ENCODE measurements around the gene GJC1.

GJC1 gene

GRCh38 chr17:44801880-44802279 lies 28.2 kb downstream of the GJC1 start:
- Histone ChIP-seq H4K20me1 (ENCODE audit: insufficient read depth, low read length) (no peaks in the 10 kb centered on the region), H3K9ac (ENCODE audit: low read length) (no peak overlapping the region), H3K4me1 (ENCODE audit: low read length) (peaks cover 6% of the 10 kb centered on the region), H3K9me3 (ENCODE audit: insufficient read depth, low read length) (no peaks in the 10 kb centered on the region), H3K27ac (ENCODE audit: low read length) (no peak overlapping the region), H3K4me2 (ENCODE audit: low read length) (no peak overlapping the region), H3K36me3 (replicated peaks; ENCODE audit: low read depth, low read length) (peaks cover 51% of the 10 kb centered on the region), H3K79me2 (ENCODE audit: low read length) (peaks cover 14% of the 10 kb centered on the region), H3K27me3 (ENCODE audit: low read depth, low read length) (no peaks in the 10 kb centered on the region), H3K4me3 (ENCODE audit: low read length) (no peak overlapping the region), H2AFZ (ENCODE audit: low read depth, low read length) (no peak overlapping the region)
- TF ChIP-seq CTCF (IDR thresholded peaks at IDR 0.05; ENCODE audit: low read depth, low read length), result no peak
- TF ChIP-seq EZH2phosphoT487 (IDR thresholded peaks at IDR 0.05; ENCODE audit: low read depth), result no peak

GRCh38 chr17:44798356-44798755 lies 31.7 kb downstream of the GJC1 start:
- no peaks in the 10 kb centered on the region for H4K20me1 ChIP-seq (ENCODE audit: insufficient read depth, low read length)
- H3K4me2 ChIP-seq (ENCODE audit: low read length), result no peak overlapping the region
- H3K9me3 ChIP-seq (ENCODE audit: insufficient read depth, low read length), result no peaks in the 10 kb centered on the region
- no peak for TF ChIP-seq EZH2phosphoT487 (IDR thresholded peaks at IDR 0.05; ENCODE audit: low read depth)
- no peak overlapping the region for H3K27ac ChIP-seq (ENCODE audit: low read length)
- no peaks in the 10 kb centered on the region for H3K27me3 ChIP-seq (ENCODE audit: low read depth, low read length)
- peaks cover 31% of the 10 kb centered on the region for H3K36me3 ChIP-seq (replicated peaks; ENCODE audit: low read depth, low read length)
- H3K4me1 ChIP-seq (ENCODE audit: low read length), result no peaks in the 10 kb centered on the region
- H3K4me3 ChIP-seq (ENCODE audit: low read length), result no peak overlapping the region
- no peak overlapping the region for H2AFZ ChIP-seq (ENCODE audit: low read depth, low read length)
- H3K79me2 ChIP-seq (ENCODE audit: low read length), result no peaks in the 10 kb centered on the region
- H3K9ac ChIP-seq (ENCODE audit: low read length), result no peak overlapping the region

GRCh38 chr17:44797802-44798201 lies 32.3 kb downstream of the GJC1 start:
- H3K27ac ChIP-seq (ENCODE audit: low read length), result no peak overlapping the region
- no peaks in the 10 kb centered on the region for H3K27me3 ChIP-seq (ENCODE audit: low read depth, low read length)
- H4K20me1 ChIP-seq (ENCODE audit: insufficient read depth, low read length), result no peaks in the 10 kb centered on the region
- H3K36me3 ChIP-seq (replicated peaks; ENCODE audit: low read depth, low read length), result peaks cover 28% of the 10 kb centered on the region
- no peaks in the 10 kb centered on the region for H3K9me3 ChIP-seq (ENCODE audit: insufficient read depth, low read length)
- no peak overlapping the region for H2AFZ ChIP-seq (ENCODE audit: low read depth, low read length)
- TF ChIP-seq CTCF (IDR thresholded peaks at IDR 0.05; ENCODE audit: low read depth, low read length) (no peak), EZH2phosphoT487 (IDR thresholded peaks at IDR 0.05; ENCODE audit: low read depth) (no peak)
- H3K79me2 ChIP-seq (ENCODE audit: low read length), result no peaks in the 10 kb centered on the region
- H3K4me1 ChIP-seq (ENCODE audit: low read length), result no peaks in the 10 kb centered on the region
- no peak overlapping the region for H3K4me3 ChIP-seq (ENCODE audit: low read length)
- H3K9ac ChIP-seq (ENCODE audit: low read length), result no peak overlapping the region
- no peak overlapping the region for H3K4me2 ChIP-seq (ENCODE audit: low read length)

- Histone ChIP-seq H3K4me2 (ENCODE audit: low read length) (no peak overlapping the region), H3K27ac (ENCODE audit: low read length) (no peak overlapping the region), H3K27me3 (ENCODE audit: low read depth, low read length) (no peaks in the 10 kb centered on the region), H3K36me3 (replicated peaks; ENCODE audit: low read depth, low read length) (peaks cover 21% of the 10 kb centered on the region), H3K9me3 (ENCODE audit: insufficient read depth, low read length) (no peaks in the 10 kb centered on the region), H4K20me1 (ENCODE audit: insufficient read depth, low read length) (no peaks in the 10 kb centered on the region), H3K4me1 (ENCODE audit: low read length) (no peaks in the 10 kb centered on the region), H3K4me3 (ENCODE audit: low read length) (no peak overlapping the region), H3K79me2 (ENCODE audit: low read length) (no peaks in the 10 kb centered on the region), H3K9ac (ENCODE audit: low read length) (no peak overlapping the region), H2AFZ (ENCODE audit: low read depth, low read length) (no peak overlapping the region)
- no peak for TF ChIP-seq CTCF (IDR thresholded peaks at IDR 0.05; ENCODE audit: low read depth, low read length)
- no peak for TF ChIP-seq EZH2phosphoT487 (IDR thresholded peaks at IDR 0.05; ENCODE audit: low read depth)
Observed at GRCh38 chr17:44796731-44797130, 33.4 kb downstream of the GJC1 start.

- no peaks in the 10 kb centered on the region for H4K20me1 ChIP-seq (ENCODE audit: insufficient read depth, low read length)
- no peak overlapping the region for H3K27ac ChIP-seq (ENCODE audit: low read length)
- no peak overlapping the region for H3K4me3 ChIP-seq (ENCODE audit: low read length)
- H3K79me2 ChIP-seq (ENCODE audit: low read length), result no peaks in the 10 kb centered on the region
- no peak overlapping the region for H2AFZ ChIP-seq (ENCODE audit: low read depth, low read length)
- H3K4me2 ChIP-seq (ENCODE audit: low read length), result no peak overlapping the region
- no peaks in the 10 kb centered on the region for H3K4me1 ChIP-seq (ENCODE audit: low read length)
- H3K36me3 ChIP-seq (replicated peaks; ENCODE audit: low read depth, low read length), result peaks cover 17% of the 10 kb centered on the region
- no peaks in the 10 kb centered on the region for H3K27me3 ChIP-seq (ENCODE audit: low read depth, low read length)
- H3K9me3 ChIP-seq (ENCODE audit: insufficient read depth, low read length), result no peaks in the 10 kb centered on the region
- TF ChIP-seq CTCF (IDR thresholded peaks at IDR 0.05; ENCODE audit: low read depth, low read length) (no peak), EZH2phosphoT487 (IDR thresholded peaks at IDR 0.05; ENCODE audit: low read depth) (no peak)
- no peak overlapping the region for H3K9ac ChIP-seq (ENCODE audit: low read length)
Observed at GRCh38 chr17:44795928-44796327, 34.2 kb downstream of the GJC1 start.

All from OCI-LY3 (cell line).